Mesothelial cell of epicardium (in vitro differentiated cells): ENCODE results near the gene PHKB. TPM values are rescaled to one million over a fixed set of nuclear protein-coding genes. Genes with fewer than 3 reads are reported as not detected.
A peak's percentile ranks its signal among the peaks of the same experiment; 100 is the strongest.

Experiments
- DNase-seq, 2 experiments: peaks; one replicate each; pipeline ENCODE4 v3.0.0; 2021; ENCODE audit warnings: low spot score in 2 of 2; ENCODE audit not compliant: unreplicated experiment in 2 of 2
- H3K27ac Mint-ChIP-seq: 2 replicates; pipeline ENCODE4 v1.8.0; 2021; ENCODE audit warnings: mixed read lengths
- H3K27me3 Mint-ChIP-seq: 2 replicates; pipeline ENCODE4 v1.8.0; 2021; ENCODE audit warnings: low read depth, mixed read lengths
- H3K36me3 Mint-ChIP-seq: 2 replicates; pipeline ENCODE4 v1.8.0; 2021; ENCODE audit warnings: mixed read lengths
- H3K4me1 Mint-ChIP-seq: 2 replicates; pipeline ENCODE4 v1.8.0; 2021; ENCODE audit warnings: mixed read lengths
- H3K4me3 Mint-ChIP-seq: 2 replicates; pipeline ENCODE4 v1.8.0; 2021; ENCODE audit warnings: mild to moderate bottlenecking, moderate library complexity, mixed read lengths
- H3K9me3 Mint-ChIP-seq: 2 replicates; pipeline ENCODE4 v1.8.0; 2021; ENCODE audit warnings: mixed read lengths
- CTCF ChIP-seq: fragments of 200-600 bp; sonication (generic); IDR thresholded peaks from one replicate; pipeline ENCODE4 v1.5.0; 2021; ENCODE audit warnings: antibody characterized with exemption; ENCODE audit not compliant: unreplicated experiment
- total RNA-seq: library from RNA; stranded (reverse); gene quantifications from 3 replicates; pipeline ENCODE4 v1.2.1, GENCODE V29; 2021

Gene PHKB
- total RNA-seq, 1 donor from 2014 or later, result 68.1 TPM

DNA sequence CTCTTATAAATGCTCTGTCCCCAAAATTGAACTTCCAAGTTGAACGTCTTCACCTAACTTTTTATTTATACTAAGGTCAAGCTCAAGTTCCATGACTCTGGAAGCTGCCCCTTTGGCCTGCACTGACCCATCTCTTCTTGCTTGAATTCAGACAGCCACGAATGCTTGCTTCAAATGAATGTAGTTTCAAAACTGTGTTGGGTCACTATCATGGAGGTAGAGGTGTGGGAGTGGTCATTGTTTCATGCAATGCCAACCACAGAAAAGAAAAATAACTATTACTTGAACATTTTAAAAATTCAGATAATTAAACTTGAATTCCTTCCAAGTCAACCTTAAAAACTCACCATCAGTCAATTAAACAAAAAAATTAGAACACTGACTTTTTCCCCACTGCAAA, 2.8 kb upstream of the PHKB start:
- no peaks in the 10 kb centered on the region for H3K9me3 Mint-ChIP-seq
- H3K36me3 Mint-ChIP-seq, result peaks cover 21% of the 10 kb centered on the region
- H3K27me3 Mint-ChIP-seq, result no peaks in the 10 kb centered on the region
- H3K4me3 Mint-ChIP-seq, result no peak overlapping the region
- no peak for TF ChIP-seq CTCF
- no peak overlapping the region for H3K27ac Mint-ChIP-seq
- H3K4me1 Mint-ChIP-seq, result peaks cover 26% of the 10 kb centered on the region
- no peak for DNase-seq

GRCh38 chr16:47459603-47460002, 1.5 kb upstream of the PHKB start:
- Mint-ChIP-seq H3K4me3 (peak overlapping the region; percentile 90), H3K27me3 (no peaks in the 10 kb centered on the region), H3K27ac (peak overlapping the region; percentile 97), H3K36me3 (peaks cover 13% of the 10 kb centered on the region), H3K9me3 (no peaks in the 10 kb centered on the region), H3K4me1 (peaks cover 31% of the 10 kb centered on the region)
- no peak for DNase-seq
- no peak for TF ChIP-seq CTCF

- Mint-ChIP-seq H3K27me3 (no peaks in the 10 kb centered on the region), H3K36me3 (peaks cover 7% of the 10 kb centered on the region), H3K4me3 (peak overlapping the region; percentile 90), H3K27ac (peak overlapping the region; percentile 97), H3K4me1 (peaks cover 31% of the 10 kb centered on the region), H3K9me3 (no peaks in the 10 kb centered on the region)
- TF ChIP-seq CTCF, result no peak
- no peak for DNase-seq
These were observed 796 bp upstream of the PHKB start for GRCh38 chr16:47460359-47460710.

DNA sequence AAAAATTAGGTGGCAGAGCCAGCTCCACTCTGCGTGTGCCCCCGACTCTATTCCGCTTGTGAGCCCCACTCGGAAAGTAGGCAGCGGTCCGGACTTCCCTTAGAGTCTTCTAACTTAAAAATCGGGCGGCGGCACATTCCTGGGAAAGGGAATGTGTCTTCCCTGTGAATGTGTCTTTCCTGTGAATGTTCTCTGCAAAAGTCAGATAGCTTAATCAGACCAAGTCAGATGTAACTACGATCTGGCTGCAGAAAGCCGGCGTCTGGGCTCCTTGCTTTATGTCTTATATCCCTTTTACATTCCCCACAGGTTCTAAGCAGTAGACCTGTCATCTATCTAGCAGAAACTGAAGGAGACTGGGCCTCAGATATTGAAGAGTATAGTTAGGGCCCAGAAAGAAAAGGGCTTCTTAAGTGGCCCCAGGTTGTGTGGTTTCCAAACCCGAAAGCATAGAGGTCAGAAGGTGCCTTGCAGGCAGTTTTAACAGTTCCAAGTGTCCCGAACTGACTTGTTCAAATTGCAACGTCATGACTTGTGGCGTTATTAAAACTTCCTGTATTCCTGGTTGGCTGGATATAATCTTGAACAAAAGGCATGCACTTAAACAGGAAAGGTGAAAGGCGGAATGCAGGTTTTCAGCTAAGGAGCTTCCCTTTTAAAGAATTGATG, 601 bp downstream of the PHKB start:
- no peaks in the 10 kb centered on the region for H3K27me3 Mint-ChIP-seq
- TF ChIP-seq CTCF, result no peak
- peaks cover 31% of the 10 kb centered on the region for H3K4me1 Mint-ChIP-seq
- peaks cover 3% of the 10 kb centered on the region for H3K36me3 Mint-ChIP-seq
- peak overlapping the region; percentile 90 for H3K4me3 Mint-ChIP-seq
- peak overlapping the region; percentile 96 for H3K27ac Mint-ChIP-seq
- H3K9me3 Mint-ChIP-seq, result no peaks in the 10 kb centered on the region
- no peak for DNase-seq

- H3K4me1 Mint-ChIP-seq, result peaks cover 49% of the 10 kb centered on the region
- no peak overlapping the region for H3K27ac Mint-ChIP-seq
- no peaks in the 10 kb centered on the region for H3K9me3 Mint-ChIP-seq
- no peaks in the 10 kb centered on the region for H3K27me3 Mint-ChIP-seq
- H3K4me3 Mint-ChIP-seq, result no peak overlapping the region
- no peak for TF ChIP-seq CTCF
- H3K36me3 Mint-ChIP-seq, result no peaks in the 10 kb centered on the region
- no peak for DNase-seq
These were observed 2.9 kb downstream of the PHKB start for GRCh38 chr16:47463771-47464624.
